Measurements from ENCODE around the gene DEAF1. TPM values are rescaled to one million over a fixed set of nuclear protein-coding genes. Genes with fewer than 3 reads are reported as not detected.
"Not testable (repeated sequence)": the region's sequence is repeated elsewhere in the genome, so short reads cannot be mapped to it uniquely, and the experiment has no call there.

The DEAF1 gene
- total RNA-seq (2022) = 46.8 and 54.1 TPM in 2 replicates
- percentile 61 among the genes with signal in this experiment for Bru-seq, nascent RNA
- percentile 72 among the genes with signal in this experiment for BruChase-seq, experiment 1, labeled RNA remaining after a 6-hour chase
- percentile 66 among the genes with signal in this experiment for BruChase-seq, experiment 2, labeled RNA remaining after a 2-hour chase
- long read RNA-seq, transcript DEAF1-201 (12 exons, 2,500 nt) = major isoform, 103 of 159 reads
- long read RNA-seq, partial matches to known transcripts = 11 of 159 reads
- long read RNA-seq, other reads (novel, unspliced or antisense) = 45 of 159 reads

- intact Hi-C loops (cut with micrococcal nuclease) = no loop called here
- Mint-ChIP-seq H3K9me3 (ENCODE audit: unreplicated experiment) (no peaks in the 10 kb centered on the region), H3K4me3 (ENCODE audit: unreplicated experiment) (peak within 1 kb of the TSS; percentile 81), H3K36me3 (ENCODE audit: insufficient read depth, unreplicated experiment) (peaks cover 37% of the 10 kb centered on the region), H3K4me1 (ENCODE audit: insufficient read depth, unreplicated experiment) (peaks cover 33% of the 10 kb centered on the region), H3K27ac (ENCODE audit: low read depth, unreplicated experiment) (peak within 1 kb of the TSS; percentile 98), H3K27me3 (ENCODE audit: insufficient read depth, unreplicated experiment) (no peaks in the 10 kb centered on the region)
- no TSS peak for BruUV-seq (replicated peaks)
- DNase-seq (ENCODE audit: unreplicated experiment) = peak; percentile 97
- CTCF ChIA-PET = interaction anchor here (1.4 to 2.8 kb wide), 2 partner anchors 10 to 29 kb away, joined by 3 to 18 read pairs; no protein-coding TSS in a partner anchor
- no peak for TF ChIP-seq CTCF (IDR thresholded peaks at IDR 0.05; ENCODE audit: unreplicated experiment)
- POLR2A ChIA-PET = interaction anchor here (0.6 to 5.8 kb wide), 21 partner anchors 11 to 301 kb away, joined by 3 to 118 read pairs (median 4); partner anchors contain the start of genes EPS8L2, PHRF1, PKP3 and PNPLA2
Observed at GRCh38 chr11:694563-695287, at the start of gene DEAF1. Gene DEAF1, minus strand, starts transcription at chr11:695222. Its CDS starts 175 bp downstream, at chr11:695047.

DNA sequence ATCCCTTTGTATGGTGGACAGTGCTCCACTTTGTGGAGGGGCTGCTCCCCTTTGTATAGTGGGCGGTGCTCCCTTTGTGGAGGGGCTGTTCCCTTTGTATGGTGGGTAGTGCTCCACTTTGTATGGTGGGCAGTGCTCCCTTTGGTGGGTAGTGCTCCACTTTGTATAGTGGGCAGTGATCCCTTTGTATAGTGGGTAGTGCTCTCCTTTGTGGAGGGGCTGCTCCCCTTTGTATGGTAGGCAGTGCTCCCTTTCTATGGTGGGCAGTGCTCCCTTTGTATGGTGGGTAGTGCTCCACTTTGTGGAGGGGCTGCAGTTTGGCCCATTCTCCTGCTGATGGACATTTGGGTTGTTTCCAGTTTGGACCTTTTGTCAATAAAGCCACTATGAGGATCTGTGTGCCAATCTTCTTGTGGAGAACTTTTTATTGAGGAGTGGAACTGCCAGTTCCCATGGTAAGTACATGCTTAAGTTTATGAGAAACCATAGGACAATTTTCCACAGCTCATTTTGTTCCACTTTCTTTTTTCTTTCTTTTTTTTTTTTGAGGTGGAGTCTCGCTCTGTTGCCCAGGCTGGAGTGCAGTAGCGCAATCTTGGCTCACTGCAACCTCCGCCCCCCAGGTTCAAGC, 47.7 kb upstream of the DEAF1 start:
- intact Hi-C loops (cut with micrococcal nuclease) = no loop called here
- H3K36me3 Mint-ChIP-seq (ENCODE audit: insufficient read depth, unreplicated experiment) = no peaks in the 10 kb centered on the region
- CTCF ChIA-PET = interaction anchor here (1.1 to 1.4 kb wide), 2 partner anchors 10 to 16 kb away, joined by 3 to 4 read pairs; no protein-coding TSS in a partner anchor

GRCh38 chr11:742156-742546, 47.1 kb upstream of the DEAF1 start:
- DNase-seq (ENCODE audit: unreplicated experiment) = no peak
- no peak overlapping the region for H3K4me3 Mint-ChIP-seq (ENCODE audit: unreplicated experiment)
- no TSS peak for BruUV-seq (replicated peaks)
- peaks cover 4% of the 10 kb centered on the region for H3K4me1 Mint-ChIP-seq (ENCODE audit: insufficient read depth, unreplicated experiment)
- ChIA-PET CTCF (interaction anchor here (1.1 kb wide), 1 partner anchor 9 kb away, joined by 3 read pairs; no protein-coding TSS in a partner anchor), POLR2A (no interaction called here)
- H3K27me3 Mint-ChIP-seq (ENCODE audit: insufficient read depth, unreplicated experiment) = no peaks in the 10 kb centered on the region
- no peak overlapping the region for H3K27ac Mint-ChIP-seq (ENCODE audit: low read depth, unreplicated experiment)
- H3K9me3 Mint-ChIP-seq (ENCODE audit: unreplicated experiment) = no peaks in the 10 kb centered on the region
- TF ChIP-seq CTCF (IDR thresholded peaks at IDR 0.05; ENCODE audit: unreplicated experiment) = no peak
- intact Hi-C loops (cut with micrococcal nuclease) = no loop called here
- H3K36me3 Mint-ChIP-seq (ENCODE audit: insufficient read depth, unreplicated experiment) = no peaks in the 10 kb centered on the region

More for the DNA sequence above, 47.7 kb upstream of the DEAF1 start:
- Mint-ChIP-seq H3K9me3 (ENCODE audit: unreplicated experiment) (no peaks in the 10 kb centered on the region), H3K27ac (ENCODE audit: low read depth, unreplicated experiment) (no peak overlapping the region), H3K4me1 (ENCODE audit: insufficient read depth, unreplicated experiment) (peaks cover 4% of the 10 kb centered on the region), H3K27me3 (ENCODE audit: insufficient read depth, unreplicated experiment) (no peaks in the 10 kb centered on the region), H3K4me3 (ENCODE audit: unreplicated experiment) (no peak overlapping the region)
- POLR2A ChIA-PET = interaction anchor here (0.7 kb wide), 1 partner anchor 270 kb away, joined by 3 read pairs; no protein-coding TSS in a partner anchor
- no peak for TF ChIP-seq CTCF (IDR thresholded peaks at IDR 0.05; ENCODE audit: unreplicated experiment)
- BruUV-seq (replicated peaks) = no TSS peak
- no peak for DNase-seq (ENCODE audit: unreplicated experiment)

- intact Hi-C loops (cut with micrococcal nuclease); BruUV-seq (replicated peaks); H3K27ac Mint-ChIP-seq (ENCODE audit: low read depth, unreplicated experiment); H3K4me1 Mint-ChIP-seq (ENCODE audit: insufficient read depth, unreplicated experiment); H3K36me3 Mint-ChIP-seq (ENCODE audit: insufficient read depth, unreplicated experiment); H3K9me3 Mint-ChIP-seq (ENCODE audit: unreplicated experiment); DNase-seq (ENCODE audit: unreplicated experiment); H3K4me3 Mint-ChIP-seq (ENCODE audit: unreplicated experiment); H3K27me3 Mint-ChIP-seq (ENCODE audit: insufficient read depth, unreplicated experiment): not testable (repeated sequence)
- ChIA-PET POLR2A (interaction anchor here (2.4 kb wide), 1 partner anchor 25 kb away, joined by 10 read pairs; no protein-coding TSS in a partner anchor), CTCF (interaction anchor here (1.0 to 1.2 kb wide), 2 partner anchors 10 to 12 kb away, joined by 3 to 4 read pairs; no protein-coding TSS in a partner anchor)
Observed at GRCh38 chr11:737899-738298, 42.9 kb upstream of the DEAF1 start.
